PC-3 (cell line): ENCODE measurements around the gene GRM1. TPM values are rescaled to one million over a fixed set of nuclear protein-coding genes. Genes with fewer than 3 reads are reported as not detected.

Source experiments
- ATAC-seq: fragments of 200-7000 bp; cut with Tn5 transposase; 2 replicates; pipeline ENCODE4 v1.9.1; 2020; ENCODE audit warnings: mild to moderate bottlenecking, moderate library complexity
- BruUV-seq: library from RNA; stranded (reverse); fragments of 400-500 nt; replicated peaks from 2 replicates; lab custom pipeline; 2021; lab: Mats Ljungman, UMichigan
- CTCF ChIA-PET: fragments of 300-600 bp; sonication (Branson Sonifier 250); formaldehyde crosslinking; loops from one replicate; lab custom pipeline; 2022; ENCODE audit warnings: antibody characterized with exemption; lab: Charles Lee
- POLR2A ChIA-PET: fragments of 300-600 bp; sonication (Branson Sonifier 250); formaldehyde crosslinking; loops from one replicate; lab custom pipeline; 2022; ENCODE audit warnings: antibody characterized with exemption; ENCODE audit not compliant: unreplicated experiment; lab: Charles Lee
- DNase-seq: peaks from one replicate; pipeline ENCODE4 v3.0.0-alpha.2; 2015
- H2AFZ ChIP-seq: fragments of 300-600 bp; sonication (generic); 2 replicates; pipeline ENCODE4 v1.6.0; 2016; ENCODE audit warnings: antibody characterized with exemption, low read length
- H3F3A ChIP-seq: fragments of 300-600 bp; sonication (generic); one replicate; pipeline ENCODE4 v1.6.0; 2017; ENCODE audit warnings: antibody characterized with exemption, low read length, control low read depth, mild to moderate bottlenecking; ENCODE audit not compliant: unreplicated experiment
- H3K27ac ChIP-seq: fragments of 300-600 bp; sonication (generic); 2 replicates; pipeline ENCODE4 v1.5.1; 2016; ENCODE audit warnings: mild to moderate bottlenecking, low read length
- H3K27me3 ChIP-seq: fragments of 300-600 bp; sonication (generic); 2 replicates; pipeline ENCODE4 v1.6.1; 2016; ENCODE audit warnings: low read length, mixed read lengths
- H3K36me3 ChIP-seq: fragments of 300-600 bp; sonication (generic); 2 replicates; pipeline ENCODE4 v1.6.1; 2016; ENCODE audit warnings: low read depth, mixed run types, low read length, mixed read lengths
- H3K4me1 ChIP-seq: fragments of 300-600 bp; sonication (generic); 2 replicates; pipeline ENCODE4 v1.5.1; 2016; ENCODE audit warnings: low read length; ENCODE audit not compliant: insufficient read depth
- H3K4me2 ChIP-seq: fragments of 300-600 bp; sonication (generic); 2 replicates; pipeline ENCODE4 v1.6.0; 2016; ENCODE audit warnings: low read length
- H3K4me3 ChIP-seq: fragments of 300-600 bp; sonication (generic); 2 replicates; pipeline ENCODE4 v1.5.1; 2016; ENCODE audit warnings: mild to moderate bottlenecking, low read length, mixed read lengths
- H3K79me2 ChIP-seq: fragments of 300-600 bp; sonication (generic); 2 replicates; pipeline ENCODE4 v1.6.1; 2017; ENCODE audit warnings: low read length, mixed read lengths
- H3K9ac ChIP-seq: fragments of 300-600 bp; sonication (generic); 2 replicates; pipeline ENCODE4 v1.6.0; 2016; ENCODE audit warnings: mild to moderate bottlenecking, low read length
- H3K9me2 ChIP-seq: fragments of 300-600 bp; sonication (generic); replicated peaks from 2 replicates; pipeline ENCODE4 v1.6.1; 2016; ENCODE audit warnings: mixed run types, low read length, mixed read lengths
- H3K9me3 ChIP-seq: fragments of 300-600 bp; sonication (generic); 2 replicates; pipeline ENCODE4 v1.6.1; 2016; ENCODE audit warnings: low read length, mixed read lengths
- H4K20me1 ChIP-seq: fragments of 300-600 bp; sonication (generic); 2 replicates; pipeline ENCODE4 v1.6.1; 2016; ENCODE audit warnings: low read length, mixed read lengths
- EZH2 ChIP-seq: fragments of 300-600 bp; sonication (generic); IDR thresholded peaks from one replicate; pipeline ENCODE4 v1.6.1; 2017; ENCODE audit warnings: antibody characterized with exemption, mild to moderate bottlenecking, low read length; ENCODE audit not compliant: unreplicated experiment
- EZH2phosphoT487 ChIP-seq: fragments of 300-600 bp; sonication (generic); IDR thresholded peaks from 2 replicates; pipeline ENCODE4 v1.6.1; 2018; ENCODE audit warnings: mild to moderate bottlenecking, antibody characterized with exemption, low read length, borderline replicate concordance
- intact Hi-C: fragments of 100-400 bp; cut with micrococcal nuclease; formaldehyde crosslinking; loops from 2 replicates; pipeline ENCODE4 v1.9.0; 2023
- total RNA-seq: library from RNA; depleted of rRNA; stranded (reverse); fragments of >200 nt; gene quantifications from 2 replicates; pipeline ENCODE4 v1.2.3, GENCODE V29; 2014
- TF ChIP-seq, protein P1 (sequence below): fragments of 300-600 bp; sonication (generic); conservative IDR thresholded peaks from 2 replicates; pipeline ENCODE4 v1.5.1; 2017; ENCODE audit warnings: antibody characterized with exemption, low read depth, mild to moderate bottlenecking, low read length

The GRM1 gene
- total RNA-seq, 1 experiment from 2014 or later = 0.11 TPM

DNA sequence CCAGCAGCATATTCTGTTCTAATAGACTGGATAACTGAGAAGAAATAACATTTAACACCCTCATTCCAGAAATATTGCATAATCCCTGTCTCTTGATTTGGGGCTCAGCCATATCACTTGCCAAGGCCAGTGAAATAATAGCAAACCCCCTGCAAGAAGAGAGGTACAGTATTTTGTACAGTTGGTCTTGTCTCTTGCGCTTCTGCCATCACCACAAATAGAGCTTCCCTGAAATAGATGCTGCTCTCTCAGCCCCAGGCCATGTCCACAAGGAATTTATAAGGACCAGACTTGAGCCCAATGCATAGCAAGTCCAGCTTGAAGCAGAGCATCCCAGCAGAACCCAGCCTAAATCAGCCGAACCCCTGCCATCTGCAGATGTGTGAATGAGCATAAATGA, 254.0 kb downstream of the GRM1 start:
- ChIA-PET CTCF (no interaction called here), POLR2A (no interaction called here)
- H3K36me3 ChIP-seq = no peaks in the 10 kb centered on the region
- no peaks in the 10 kb centered on the region for H3K27me3 ChIP-seq
- H3K9me3 ChIP-seq = no peaks in the 10 kb centered on the region
- no peak overlapping the region for H3K4me2 ChIP-seq
- H3K79me2 ChIP-seq = no peaks in the 10 kb centered on the region
- no peak overlapping the region for H3K4me3 ChIP-seq
- BruUV-seq = no TSS peak
- no peak overlapping the region for H3K9ac ChIP-seq
- H3F3A ChIP-seq = no peaks in the 10 kb centered on the region
- intact Hi-C loops = no loop called here
- DNase-seq (no peak), ATAC-seq (no peak)
- H3K9me2 ChIP-seq = no peaks in the 10 kb centered on the region
- H3K4me1 ChIP-seq = no peaks in the 10 kb centered on the region
- H2AFZ ChIP-seq = no peak overlapping the region
- H4K20me1 ChIP-seq = no peaks in the 10 kb centered on the region
- TF ChIP-seq, protein P1, sequence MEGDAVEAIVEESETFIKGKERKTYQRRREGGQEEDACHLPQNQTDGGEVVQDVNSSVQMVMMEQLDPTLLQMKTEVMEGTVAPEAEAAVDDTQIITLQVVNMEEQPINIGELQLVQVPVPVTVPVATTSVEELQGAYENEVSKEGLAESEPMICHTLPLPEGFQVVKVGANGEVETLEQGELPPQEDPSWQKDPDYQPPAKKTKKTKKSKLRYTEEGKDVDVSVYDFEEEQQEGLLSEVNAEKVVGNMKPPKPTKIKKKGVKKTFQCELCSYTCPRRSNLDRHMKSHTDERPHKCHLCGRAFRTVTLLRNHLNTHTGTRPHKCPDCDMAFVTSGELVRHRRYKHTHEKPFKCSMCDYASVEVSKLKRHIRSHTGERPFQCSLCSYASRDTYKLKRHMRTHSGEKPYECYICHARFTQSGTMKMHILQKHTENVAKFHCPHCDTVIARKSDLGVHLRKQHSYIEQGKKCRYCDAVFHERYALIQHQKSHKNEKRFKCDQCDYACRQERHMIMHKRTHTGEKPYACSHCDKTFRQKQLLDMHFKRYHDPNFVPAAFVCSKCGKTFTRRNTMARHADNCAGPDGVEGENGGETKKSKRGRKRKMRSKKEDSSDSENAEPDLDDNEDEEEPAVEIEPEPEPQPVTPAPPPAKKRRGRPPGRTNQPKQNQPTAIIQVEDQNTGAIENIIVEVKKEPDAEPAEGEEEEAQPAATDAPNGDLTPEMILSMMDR = no peak
- TF ChIP-seq EZH2 (no peak), EZH2phosphoT487 (no peak)
- no peak overlapping the region for H3K27ac ChIP-seq

DNA sequence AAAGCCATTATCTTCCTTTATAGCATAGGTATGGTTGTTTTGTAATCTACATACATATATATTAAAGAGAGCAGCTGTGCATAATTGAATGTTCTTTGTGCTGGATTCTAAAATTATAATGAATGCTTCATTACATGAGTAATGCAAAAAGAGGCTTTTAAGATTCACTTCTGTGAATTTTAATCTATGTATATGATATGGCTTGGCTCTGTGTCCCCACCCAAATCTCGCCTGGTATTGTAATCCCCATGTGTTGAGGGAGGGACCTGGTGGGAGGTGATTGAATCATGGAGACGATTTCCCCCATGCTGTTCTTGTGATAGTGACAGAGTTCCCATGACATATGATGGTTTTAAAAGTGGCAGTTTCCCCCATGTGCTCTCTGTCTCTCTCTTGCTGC, 255.4 kb downstream of the GRM1 start:
- Histone ChIP-seq H3F3A (no peaks in the 10 kb centered on the region), H3K79me2 (no peaks in the 10 kb centered on the region), H3K27me3 (no peaks in the 10 kb centered on the region), H3K9me3 (no peaks in the 10 kb centered on the region), H3K4me3 (no peak overlapping the region), H3K4me1 (no peaks in the 10 kb centered on the region), H3K36me3 (no peaks in the 10 kb centered on the region), H4K20me1 (no peaks in the 10 kb centered on the region), H2AFZ (no peak overlapping the region), H3K9me2 (no peaks in the 10 kb centered on the region), H3K27ac (no peak overlapping the region), H3K4me2 (no peak overlapping the region), H3K9ac (no peak overlapping the region)
- BruUV-seq = no TSS peak
- CTCF ChIA-PET = no interaction called here
- ATAC-seq (no peak), DNase-seq (no peak)
- intact Hi-C loops = no loop called here
- POLR2A ChIA-PET = no interaction called here
- TF ChIP-seq, protein P1 = no peak
- TF ChIP-seq EZH2 = no peak
- no peak for TF ChIP-seq EZH2phosphoT487

DNA sequence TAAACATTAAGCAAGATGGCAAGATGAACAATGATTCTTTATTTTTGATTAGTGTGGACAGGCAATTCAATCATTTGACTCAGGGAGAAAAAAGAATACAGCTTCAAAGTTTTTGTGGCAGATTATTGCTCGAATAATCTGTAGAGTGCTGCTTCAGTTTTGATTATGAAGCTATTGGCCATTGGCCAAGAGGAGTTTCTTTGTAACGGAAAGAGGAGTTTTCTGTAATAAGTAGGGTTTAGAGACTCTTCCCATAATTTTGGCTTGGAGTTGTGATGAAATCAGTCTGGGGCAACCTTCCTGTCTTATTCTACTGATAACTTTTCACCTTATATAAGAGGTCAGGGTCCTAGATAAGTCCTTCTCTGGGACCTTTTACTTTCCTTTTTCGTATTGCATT, 258.1 kb downstream of the GRM1 start:
- Histone ChIP-seq H3K4me3 (no peak overlapping the region), H2AFZ (no peak overlapping the region), H3K79me2 (no peaks in the 10 kb centered on the region), H3K36me3 (no peaks in the 10 kb centered on the region), H3K9ac (no peak overlapping the region), H3K4me1 (peaks cover 5% of the 10 kb centered on the region; the same call in 1 of the 2 replicates), H3K27me3 (no peaks in the 10 kb centered on the region), H3K9me3 (no peaks in the 10 kb centered on the region), H3K4me2 (no peak overlapping the region), H4K20me1 (no peaks in the 10 kb centered on the region), H3F3A (no peaks in the 10 kb centered on the region), H3K27ac (no peak overlapping the region), H3K9me2 (no peaks in the 10 kb centered on the region)
- ChIA-PET CTCF (no interaction called here), POLR2A (no interaction called here)
- intact Hi-C loops = no loop called here
- no peak for ATAC-seq
- TF ChIP-seq, protein P1 = no peak
- TF ChIP-seq EZH2phosphoT487 (no peak), EZH2 (no peak)
- DNase-seq = no peak
- BruUV-seq = no TSS peak
